HepG2 (cell line): ENCODE measurements around the gene LLGL1. TPM values are rescaled to one million over a fixed set of nuclear protein-coding genes. Genes with fewer than 3 reads are reported as not detected.

Experiments used
- BCL6 ChIP-seq: IDR thresholded peaks from 2 replicates; pipeline ENCODE4 v1.6.1; 2016; ENCODE audit warnings: missing genetic modification reagents, missing compliant biosample characterization
- CAMTA2 ChIP-seq: sonication (generic); formaldehyde crosslinking; IDR thresholded peaks from 2 replicates; pipeline ENCODE4 v1.4.0; 2020; ENCODE audit warnings: mild to moderate bottlenecking, missing genetic modification reagents, borderline replicate concordance
- HNRNPL ChIP-seq: fragments of 200-400 bp; formaldehyde crosslinking; IDR thresholded peaks from 2 replicates; pipeline ENCODE4 v1.6.1; 2017; ENCODE audit warnings: mild to moderate bottlenecking, low read depth, low read length
- IKZF4 ChIP-seq: sonication (generic); formaldehyde crosslinking; IDR thresholded peaks from 2 replicates; pipeline ENCODE4 v1.5.1; 2020; ENCODE audit warnings: borderline replicate concordance, mild to moderate bottlenecking, low read depth, missing genetic modification reagents; ENCODE audit errors: not compliant biosample characterization
- ISL2 ChIP-seq: sonication (generic); formaldehyde crosslinking; IDR thresholded peaks from 2 replicates; pipeline ENCODE4 v1.5.0; 2020; ENCODE audit warnings: missing genetic modification reagents
- ISX ChIP-seq: sonication (generic); formaldehyde crosslinking; conservative IDR thresholded peaks from 2 replicates; pipeline ENCODE4 v1.5.0; 2020; ENCODE audit warnings: missing genetic modification reagents
- JUNB ChIP-seq: sonication (generic); formaldehyde crosslinking; IDR thresholded peaks from 2 replicates; pipeline ENCODE4 v1.8.0; 2022; ENCODE audit warnings: missing genetic modification reagents, mild to moderate bottlenecking, borderline replicate concordance
- KAT8 ChIP-seq: IDR thresholded peaks from 2 replicates; pipeline ENCODE4 v1.6.1; 2016; ENCODE audit warnings: missing genetic modification reagents, missing compliant biosample characterization
- MAF1 ChIP-seq: sonication (generic); formaldehyde crosslinking; IDR thresholded peaks from 2 replicates; pipeline ENCODE4 v1.5.0; 2020; ENCODE audit warnings: missing genetic modification reagents, borderline replicate concordance
- MAFG ChIP-seq: sonication (generic); formaldehyde crosslinking; IDR thresholded peaks from 2 replicates; pipeline ENCODE4 v1.5.1; 2020; ENCODE audit warnings: mild to moderate bottlenecking, missing genetic modification reagents
- MXI1 ChIP-seq: IDR thresholded peaks from 3 replicates; pipeline ENCODE4 v1.6.1; 2012; ENCODE audit warnings: low read depth, low read length, inconsistent platforms, borderline replicate concordance
- NFE2 ChIP-seq: sonication (generic); formaldehyde crosslinking; IDR thresholded peaks from 2 replicates; pipeline ENCODE4 v1.4.0; 2020; ENCODE audit warnings: missing genetic modification reagents
- NR2F6 ChIP-seq, 2 experiments: IDR thresholded peaks; 2 replicates each; pipeline ENCODE4 v1.6.1; 2016; ENCODE audit warnings: antibody characterized with exemption in 1 of 2, mild to moderate bottlenecking in 1 of 2
- PCBP1 ChIP-seq: fragments of 200-400 bp; formaldehyde crosslinking; IDR thresholded peaks from 2 replicates; pipeline ENCODE4 v1.6.1; 2017; ENCODE audit warnings: mild to moderate bottlenecking, low read depth, low read length, borderline replicate concordance
- SRSF1 ChIP-seq: fragments of 200-400 bp; formaldehyde crosslinking; optimal IDR thresholded peaks from 2 replicates; pipeline ENCODE3; 2017; ENCODE audit warnings: mild to moderate bottlenecking, low read depth, low read length, moderate library complexity
- SRSF9 ChIP-seq: fragments of 200-400 bp; formaldehyde crosslinking; IDR thresholded peaks from 2 replicates; pipeline ENCODE4 v1.6.1; 2018; ENCODE audit warnings: borderline replicate concordance, mild to moderate bottlenecking, low read depth, low read length; ENCODE audit not compliant: insufficient read depth, poor library complexity, severe bottlenecking
- STAT5B ChIP-seq: sonication (generic); formaldehyde crosslinking; IDR thresholded peaks from 2 replicates; pipeline ENCODE4 v1.4.0; 2020; ENCODE audit warnings: missing genetic modification reagents
- TARDBP ChIP-seq: sonication (generic); formaldehyde crosslinking; IDR thresholded peaks from 2 replicates; pipeline ENCODE4 v1.8.0; 2022; ENCODE audit warnings: mild to moderate bottlenecking, missing genetic modification reagents
- ZFP36L2 ChIP-seq: sonication (generic); formaldehyde crosslinking; IDR thresholded peaks from 2 replicates; pipeline ENCODE4 v1.4.0; 2020; ENCODE audit warnings: missing genetic modification reagents
- ZIK1 ChIP-seq: sonication (generic); formaldehyde crosslinking; IDR thresholded peaks from 2 replicates; pipeline ENCODE4 v1.5.0; 2020; ENCODE audit warnings: mild to moderate bottlenecking, low read depth, missing genetic modification reagents, borderline replicate concordance
- ZMAT3 ChIP-seq: sonication (generic); formaldehyde crosslinking; conservative IDR thresholded peaks from 2 replicates; pipeline ENCODE4 v1.7.0; 2021; ENCODE audit warnings: missing genetic modification reagents
- ZNF12 ChIP-seq: sonication (generic); formaldehyde crosslinking; IDR thresholded peaks from 2 replicates; pipeline ENCODE4 v1.5.0; 2020; ENCODE audit warnings: missing genetic modification reagents
- ZNF20 ChIP-seq: sonication (generic); formaldehyde crosslinking; IDR thresholded peaks from 2 replicates; pipeline ENCODE4 v1.4.0; 2020; ENCODE audit warnings: mild to moderate bottlenecking, moderate library complexity, missing genetic modification reagents
- ZNF317 ChIP-seq: sonication (generic); formaldehyde crosslinking; IDR thresholded peaks from 2 replicates; pipeline ENCODE4 v1.5.0; 2020; ENCODE audit warnings: mild to moderate bottlenecking, missing genetic modification reagents
- ZNF501 ChIP-seq: sonication (generic); formaldehyde crosslinking; IDR thresholded peaks from 2 replicates; pipeline ENCODE4 v1.5.1; 2020; ENCODE audit warnings: mild to moderate bottlenecking, moderate library complexity, missing genetic modification reagents
- ZNF547 ChIP-seq: sonication (generic); formaldehyde crosslinking; IDR thresholded peaks from 2 replicates; pipeline ENCODE4 v1.5.1; 2020; ENCODE audit warnings: mild to moderate bottlenecking, missing genetic modification reagents
- ZNF7 ChIP-seq: IDR thresholded peaks from 2 replicates; pipeline ENCODE4 v1.6.1; 2016; ENCODE audit warnings: missing biosample characterization, missing genetic modification reagents
- ZNF792 ChIP-seq: IDR thresholded peaks from 2 replicates; pipeline ENCODE4 v1.6.1; 2016
- ZNF839 ChIP-seq: sonication (generic); formaldehyde crosslinking; IDR thresholded peaks from 2 replicates; pipeline ENCODE4 v1.4.0; 2020; ENCODE audit warnings: missing genetic modification reagents, mild to moderate bottlenecking, borderline replicate concordance
- ZNF878 ChIP-seq: sonication (generic); formaldehyde crosslinking; IDR thresholded peaks from 2 replicates; pipeline ENCODE4 v1.8.1; 2023; ENCODE audit warnings: mild to moderate bottlenecking, missing genetic modification reagents, moderate library complexity
- polyA plus RNA-seq, 8 experiments: library from polyadenylated mRNA; depleted of rRNA in 3 of 8; stranded (reverse) in 7 of 8; unstranded in 1 of 8; fragments of >200 nt; fragmentation: Illumina TruSeq in 4 of 8; extraction: Trizol in 4 of 8; gene quantifications; 2 replicates each; pipeline versions ENCODE4 v1.2.1 to v1.2.3, GENCODE V29; 2011 to 2016; ENCODE audit warnings: low read depth in 4 of 8, missing spikeins in 1 of 8, mixed read lengths in 1 of 8; ENCODE audit not compliant: insufficient read depth in 1 of 8
- total RNA-seq, 5 experiments: library from RNA; depleted of rRNA; stranded (reverse); fragments of >200 nt; fragmentation: Illumina TruSeq; extraction: Trizol; gene quantifications; 2 replicates each; pipeline ENCODE4 v1.2.3, GENCODE V29; 2016; ENCODE audit warnings: low read depth in 1 of 5
- TF ChIP-seq, protein P1 (sequence below): sonication (generic); formaldehyde crosslinking; IDR thresholded peaks from 2 replicates; pipeline ENCODE4 v1.9.0; 2021; ENCODE audit warnings: missing genetic modification reagents, borderline replicate concordance

Gene LLGL1
- total and polyA plus RNA-seq, 2 of the 13 experiments (the other 11 are each of a cell fraction or from before 2014, with no cell fraction given): 15.0 to 15.3 TPM

DNA sequence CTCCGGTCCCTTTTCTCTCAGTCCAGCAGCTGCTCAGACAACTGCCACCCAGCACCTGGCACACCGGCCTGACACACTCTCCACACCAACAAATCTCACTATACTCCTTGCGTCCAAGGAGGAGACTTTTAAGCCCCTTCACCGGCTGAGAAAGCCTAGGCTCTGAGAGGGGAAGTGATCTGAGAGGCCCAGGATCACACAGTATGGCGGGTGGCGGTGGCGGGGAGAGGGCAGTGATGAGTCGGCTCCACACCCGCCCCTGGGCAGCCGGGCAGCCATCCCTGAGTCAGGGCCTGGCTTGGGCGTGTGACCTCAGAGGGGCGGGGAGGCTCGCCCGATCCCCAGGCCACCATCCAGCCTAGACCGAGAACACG lies 32.5 kb downstream of the LLGL1 start (continued):
- no peak for TF ChIP-seq JUNB (CRISPR knock-in tag)
- no peak for TF ChIP-seq ZNF878
- TF ChIP-seq, protein P1, sequence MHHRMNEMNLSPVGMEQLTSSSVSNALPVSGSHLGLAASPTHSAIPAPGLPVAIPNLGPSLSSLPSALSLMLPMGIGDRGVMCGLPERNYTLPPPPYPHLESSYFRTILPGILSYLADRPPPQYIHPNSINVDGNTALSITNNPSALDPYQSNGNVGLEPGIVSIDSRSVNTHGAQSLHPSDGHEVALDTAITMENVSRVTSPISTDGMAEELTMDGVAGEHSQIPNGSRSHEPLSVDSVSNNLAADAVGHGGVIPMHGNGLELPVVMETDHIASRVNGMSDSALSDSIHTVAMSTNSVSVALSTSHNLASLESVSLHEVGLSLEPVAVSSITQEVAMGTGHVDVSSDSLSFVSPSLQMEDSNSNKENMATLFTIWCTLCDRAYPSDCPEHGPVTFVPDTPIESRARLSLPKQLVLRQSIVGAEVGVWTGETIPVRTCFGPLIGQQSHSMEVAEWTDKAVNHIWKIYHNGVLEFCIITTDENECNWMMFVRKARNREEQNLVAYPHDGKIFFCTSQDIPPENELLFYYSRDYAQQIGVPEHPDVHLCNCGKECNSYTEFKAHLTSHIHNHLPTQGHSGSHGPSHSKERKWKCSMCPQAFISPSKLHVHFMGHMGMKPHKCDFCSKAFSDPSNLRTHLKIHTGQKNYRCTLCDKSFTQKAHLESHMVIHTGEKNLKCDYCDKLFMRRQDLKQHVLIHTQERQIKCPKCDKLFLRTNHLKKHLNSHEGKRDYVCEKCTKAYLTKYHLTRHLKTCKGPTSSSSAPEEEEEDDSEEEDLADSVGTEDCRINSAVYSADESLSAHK: no peak
- 0 out of 2 replicates have a peak, but pooled peaks have one; percentile 26 for TF ChIP-seq TARDBP (CRISPR knock-in tag)
- no peak for TF ChIP-seq ZNF20
- TF ChIP-seq ZIK1 (CRISPR knock-in tag): no peak
- peak; percentile 41; the same call in 1 of the 2 replicates for TF ChIP-seq ISL2 (CRISPR knock-in tag)
- no peak for TF ChIP-seq ZFP36L2 (CRISPR knock-in tag)
- no peak for TF ChIP-seq ZNF547 (CRISPR knock-in tag)
- no peak for TF ChIP-seq MAFG (CRISPR knock-in tag)
- TF ChIP-seq MAF1 (CRISPR knock-in tag): 0 out of 2 replicates have a peak, but pooled peaks have one; percentile 66
- no peak for TF ChIP-seq CAMTA2 (CRISPR knock-in tag)
- TF ChIP-seq ZMAT3 (CRISPR knock-in tag): 0 out of 2 replicates have a peak, but pooled peaks have one; percentile 33
- no peak for TF ChIP-seq NR2F6 (IDR thresholded peaks at IDR 0.05)
- TF ChIP-seq NR2F6 (CRISPR knock-in tag; IDR thresholded peaks at IDR 0.05): no peak
- no peak for TF ChIP-seq KAT8 (CRISPR knock-in tag)
- peak; percentile 27; the same call in 1 of the 3 replicates for TF ChIP-seq MXI1
- TF ChIP-seq ZNF501 (CRISPR knock-in tag): no peak; the same call in none of the 2 replicates
- TF ChIP-seq STAT5B (CRISPR knock-in tag): no peak
- no peak for TF ChIP-seq SRSF9
- TF ChIP-seq ZNF7 (CRISPR knock-in tag): no peak
- no peak for TF ChIP-seq ZNF12 (CRISPR knock-in tag)
- TF ChIP-seq NFE2 (CRISPR knock-in tag): no peak
- TF ChIP-seq PCBP1: no peak
- no peak for TF ChIP-seq ZNF317 (CRISPR knock-in tag)
- TF ChIP-seq BCL6 (CRISPR knock-in tag): 0 out of 2 replicates have a peak, but pooled peaks have one; percentile 16
- TF ChIP-seq ZNF839: peak; percentile 62; the same call in 1 of the 2 replicates
- TF ChIP-seq SRSF1: no peak
- TF ChIP-seq IKZF4 (CRISPR knock-in tag): no peak
- 0 out of 2 replicates have a peak, but pooled peaks have one; percentile 71 for TF ChIP-seq HNRNPL
- no peak for TF ChIP-seq ZNF792 (CRISPR knock-in tag)
- no peak for TF ChIP-seq ISX (CRISPR knock-in tag)
